Lower lobe of right lung (tissue), 2 donors: Measurements from ENCODE around the gene TMEM201. TPM values are rescaled to one million over a fixed set of nuclear protein-coding genes. Genes with fewer than 3 reads are reported as not detected.

ENCODE experiments used
- ATAC-seq, 2 donors: fragments of 200-7000 bp; cut with Tn5 transposase; one replicate each; pipeline ENCODE4 v1.9.1; 2020 to 2022; ENCODE audit warnings: mild to moderate bottlenecking in 2 of 2, moderate library complexity in 2 of 2
- DNase-seq: peaks from one replicate; pipeline ENCODE4 v3.0.0-alpha.2; 2020
- H3K27ac ChIP-seq: fragments of 200-600 bp; one replicate; pipeline ENCODE4 v1.8.0; 2022
- H3K27me3 ChIP-seq: fragments of 200-600 bp; one replicate; pipeline ENCODE4 v1.8.0; 2022; ENCODE audit warnings: low read depth
- H3K36me3 ChIP-seq: fragments of 200-600 bp; one replicate; pipeline ENCODE4 v1.8.0; 2022; ENCODE audit warnings: mild to moderate bottlenecking
- H3K4me1 ChIP-seq: fragments of 200-600 bp; one replicate; pipeline ENCODE4 v1.8.0; 2022
- H3K4me3 ChIP-seq: fragments of 200-600 bp; one replicate; pipeline ENCODE4 v1.8.0; 2022; ENCODE audit warnings: mild to moderate bottlenecking
- H3K9me3 ChIP-seq: fragments of 200-600 bp; one replicate; pipeline ENCODE4 v1.8.0; 2022
- CTCF ChIP-seq: fragments of 200-600 bp; IDR thresholded peaks from one replicate; pipeline ENCODE4 v1.8.0; 2022; ENCODE audit warnings: antibody characterized with exemption, mild to moderate bottlenecking
- intact Hi-C: fragments of 100-400 bp; cut with DNase I; formaldehyde crosslinking; loops from one replicate; pipeline ENCODE4 v1.11.0; 2022
- total RNA-seq: library from RNA; stranded (reverse); fragmentation: NEBNext Ultra II Directional; extraction: Animal tissue kit (Norgen Biotek cat#: 25700); gene quantifications from one replicate; pipeline ENCODE4 v1.2.1, GENCODE V29; 2021
- donor health status: DM: no; HTN: yes; CAD: no; lungs with severe emphysema.

The TMEM201 gene
- total RNA-seq, 1 donor from 2014 or later, result 8.2 TPM

GRCh38 chr1:9595156-9595967 lies 6.7 kb downstream of the TMEM201 start:
- no peaks in the 10 kb centered on the region for H3K9me3 ChIP-seq
- intact Hi-C loops, result no loop called here
- peak; percentile 38 for DNase-seq
- no peak overlapping the region for H3K27ac ChIP-seq
- ATAC-seq, result no peak
- peaks cover 22% of the 10 kb centered on the region for H3K4me1 ChIP-seq
- TF ChIP-seq CTCF, result no peak
- peaks cover 34% of the 10 kb centered on the region for H3K36me3 ChIP-seq
- no peak overlapping the region for H3K4me3 ChIP-seq
- H3K27me3 ChIP-seq, result no peaks in the 10 kb centered on the region

- Histone ChIP-seq H3K27me3 (no peaks in the 10 kb centered on the region), H3K4me3 (no peak overlapping the region), H3K4me1 (peaks cover 18% of the 10 kb centered on the region), H3K36me3 (peaks cover 40% of the 10 kb centered on the region), H3K9me3 (no peaks in the 10 kb centered on the region), H3K27ac (no peak overlapping the region)
- TF ChIP-seq CTCF, result no peak
- ATAC-seq (no peak), DNase-seq (no peak)
- intact Hi-C loops, result no loop called here
These were observed 7.2 kb downstream of the TMEM201 start for GRCh38 chr1:9595968-9596340.

GRCh38 chr1:9596415-9597123 lies 7.9 kb downstream of the TMEM201 start:
- Histone ChIP-seq H3K4me1 (peaks cover 18% of the 10 kb centered on the region), H3K9me3 (no peaks in the 10 kb centered on the region), H3K4me3 (no peak overlapping the region), H3K27me3 (no peaks in the 10 kb centered on the region), H3K27ac (no peak overlapping the region), H3K36me3 (peaks cover 46% of the 10 kb centered on the region)
- intact Hi-C loops, result no loop called here
- peak; percentile 41 for DNase-seq
- no peak for TF ChIP-seq CTCF
- ATAC-seq, result no peak

GRCh38 chr1:9597361-9598315 lies 8.9 kb downstream of the TMEM201 start:
- peaks cover 15% of the 10 kb centered on the region for H3K4me1 ChIP-seq
- H3K4me3 ChIP-seq, result no peak overlapping the region
- no peak for ATAC-seq
- H3K27me3 ChIP-seq, result no peaks in the 10 kb centered on the region
- no peak for DNase-seq
- no peak for TF ChIP-seq CTCF
- no peak overlapping the region for H3K27ac ChIP-seq
- no peaks in the 10 kb centered on the region for H3K9me3 ChIP-seq
- peaks cover 56% of the 10 kb centered on the region for H3K36me3 ChIP-seq
- intact Hi-C loops, result no loop called here

- Histone ChIP-seq H3K4me3 (no peak overlapping the region), H3K4me1 (peaks cover 8% of the 10 kb centered on the region), H3K27me3 (no peaks in the 10 kb centered on the region), H3K36me3 (peaks cover 62% of the 10 kb centered on the region), H3K9me3 (no peaks in the 10 kb centered on the region), H3K27ac (no peak overlapping the region)
- DNase-seq (no peak), ATAC-seq (no peak)
- TF ChIP-seq CTCF, result no peak
- intact Hi-C loops, result no loop called here
These were observed 9.6 kb downstream of the TMEM201 start for GRCh38 chr1:9598316-9598700.
